GM19193 (cell line): Measurements from ENCODE around the gene RASSF9.

Experiments
- POLR2A ChIP-seq: IDR thresholded peaks from 4 replicates; pipeline ENCODE4 v1.6.1; 2011; ENCODE audit not compliant: insufficient read depth, insufficient read length; ENCODE audit errors: extremely low read depth

The RASSF9 gene

DNA sequence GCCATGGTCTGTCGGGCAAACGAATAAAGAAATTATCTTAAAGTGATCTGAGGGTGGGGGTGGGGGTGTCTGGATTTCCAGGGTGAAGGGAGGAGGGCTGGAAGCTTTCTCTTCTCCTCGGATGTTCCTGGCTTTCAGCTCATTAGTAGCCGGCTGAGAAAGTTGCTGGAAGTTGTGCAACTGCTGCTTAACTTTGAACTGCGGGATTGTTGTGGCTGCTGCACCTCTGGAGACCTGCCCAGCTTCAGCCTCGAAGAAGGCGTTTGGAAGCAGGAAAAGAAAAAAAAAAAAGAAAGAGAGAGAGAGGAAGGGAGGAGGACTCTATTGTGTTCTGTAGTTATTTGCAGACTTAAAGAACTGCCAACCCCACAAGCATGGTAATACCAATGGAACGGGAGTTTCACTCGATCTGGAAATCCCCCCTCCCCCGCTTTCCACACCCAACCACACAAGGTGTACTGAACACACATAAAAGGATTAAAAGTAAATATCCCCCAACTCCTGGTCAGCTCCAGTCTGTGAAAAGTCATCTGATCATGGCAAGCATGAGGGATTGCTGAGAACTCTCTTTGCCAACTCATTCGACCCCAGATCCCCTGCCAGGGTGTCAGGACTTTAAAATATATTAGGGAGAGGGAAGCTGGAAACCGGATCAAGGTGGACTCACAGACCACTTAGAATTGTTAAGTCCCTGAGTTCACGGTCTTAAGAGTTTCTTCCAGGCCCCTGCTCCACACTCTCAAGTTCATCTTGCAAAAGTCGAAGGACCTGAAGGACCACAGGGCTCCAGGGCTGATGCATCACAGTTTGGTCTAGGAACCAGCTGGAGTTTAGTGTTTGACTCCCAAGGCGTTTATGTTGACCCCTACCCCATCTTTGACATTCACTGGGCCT is at the start of gene RASSF9:
Gene RASSF9 (minus strand): TSS at position 213 of the 894 bp plus-strand sequence. CDS start 208 bp downstream, at position 5.
- TF ChIP-seq POLR2A, result no peak

DNA sequence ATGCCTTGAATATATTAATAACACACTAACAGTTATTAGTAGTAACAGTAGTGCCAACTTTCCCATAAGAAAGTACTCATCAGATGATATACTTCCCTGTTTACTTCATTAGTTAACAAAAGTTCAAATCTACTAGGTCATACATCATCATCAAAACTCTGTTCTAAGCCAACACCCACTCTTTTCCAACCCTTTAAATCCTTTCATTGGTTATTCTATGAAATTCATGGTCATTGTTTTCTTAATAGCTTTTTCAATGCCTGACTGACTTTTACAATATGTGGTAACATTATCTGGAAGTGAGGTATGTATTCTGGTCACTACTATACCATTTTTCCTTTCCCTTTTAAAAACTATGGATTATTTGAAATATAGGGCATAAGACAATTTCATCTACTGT is 47.6 kb upstream of the RASSF9 start:
- TF ChIP-seq POLR2A, result no peak

GRCh38 chr12:85877459-85877858 is 41.2 kb upstream of the RASSF9 start:
- no peak for TF ChIP-seq POLR2A

DNA sequence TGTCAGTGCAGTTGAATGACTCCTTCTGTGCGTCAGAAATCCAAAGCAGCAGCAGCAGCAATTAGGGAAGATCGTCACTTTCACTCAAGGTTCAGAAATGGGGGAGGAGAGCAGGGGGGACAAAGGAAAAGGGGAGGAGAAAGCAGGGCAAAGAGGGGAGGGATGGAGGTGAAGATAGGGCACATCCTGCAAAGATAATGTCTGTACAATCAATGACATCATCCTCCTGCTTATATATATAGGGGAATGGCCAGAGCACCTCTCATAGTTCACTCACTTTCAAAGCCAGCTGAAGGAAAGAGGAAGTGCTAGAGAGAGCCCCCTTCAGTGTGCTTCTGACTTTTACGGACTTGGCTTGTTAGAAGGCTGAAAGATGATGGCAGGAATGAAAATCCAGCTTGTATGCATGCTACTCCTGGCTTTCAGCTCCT is 37.8 kb upstream of the RASSF9 start, which contains the start of gene NTS:
Gene NTS (plus strand): TSS at position 265 of the 431 bp plus-strand sequence. CDS start 109 bp downstream, at position 374.
- no peak for TF ChIP-seq POLR2A

GRCh38 chr12:85872497-85873091 is 36.4 kb upstream of the RASSF9 start:
- TF ChIP-seq POLR2A, result no peak

DNA sequence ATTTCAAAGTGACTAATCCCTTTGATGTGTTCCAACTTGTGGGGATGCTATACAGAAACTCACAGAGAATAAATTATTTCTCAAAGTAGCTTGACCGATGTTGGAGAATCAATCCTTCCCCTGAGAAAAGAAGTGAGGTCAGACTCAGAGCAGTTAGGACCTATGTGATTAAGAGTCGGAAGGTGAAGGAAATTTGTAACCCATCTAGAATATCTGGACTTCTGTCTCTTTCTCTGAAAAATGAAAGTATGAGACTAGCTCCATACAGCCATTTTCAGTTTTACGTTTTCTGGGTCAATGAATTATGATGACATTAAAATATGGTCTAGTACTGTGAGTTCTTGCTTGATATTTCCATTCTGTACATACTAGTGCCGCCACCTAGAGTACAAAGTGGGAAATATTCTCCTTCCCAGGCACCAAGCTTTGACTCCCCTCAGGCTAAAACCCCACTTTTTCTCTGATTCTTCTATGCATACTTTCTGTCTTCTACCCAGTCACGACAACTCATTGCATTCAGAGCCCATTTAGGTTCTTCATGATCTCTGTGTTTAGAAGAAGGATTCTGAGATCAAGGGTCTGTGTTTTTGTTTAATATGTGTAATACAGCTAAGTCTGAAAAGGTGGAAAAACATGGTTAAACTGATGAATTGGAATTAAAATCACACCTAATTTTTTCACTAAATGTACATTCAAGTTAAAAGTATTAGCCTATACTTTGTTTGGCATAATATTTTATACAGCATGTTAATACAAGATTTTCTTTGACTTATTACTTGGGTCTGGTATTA is 31.0 kb upstream of the RASSF9 start:
- TF ChIP-seq POLR2A, result no peak

DNA sequence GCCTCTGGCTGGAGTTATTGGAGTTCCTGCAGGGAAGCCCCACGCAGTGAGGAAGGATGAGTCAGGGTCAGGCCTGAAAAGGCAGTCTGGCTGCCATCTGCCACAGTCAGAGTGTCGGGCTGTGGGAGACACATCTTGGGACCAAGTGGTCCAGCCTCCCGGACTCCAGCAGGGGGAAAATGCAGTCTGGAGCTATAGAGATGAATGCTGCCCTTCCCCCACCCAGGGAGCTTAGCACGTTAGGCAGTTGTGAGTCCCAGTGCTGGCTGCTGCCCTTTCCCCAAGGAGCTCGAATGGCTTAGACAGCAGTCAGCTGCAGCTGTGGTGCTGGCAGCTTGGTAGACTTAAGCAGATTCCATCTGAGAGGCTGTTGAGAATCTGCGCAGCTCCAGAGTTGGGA is 29.7 kb upstream of the RASSF9 start:
- TF ChIP-seq POLR2A, result no peak

DNA sequence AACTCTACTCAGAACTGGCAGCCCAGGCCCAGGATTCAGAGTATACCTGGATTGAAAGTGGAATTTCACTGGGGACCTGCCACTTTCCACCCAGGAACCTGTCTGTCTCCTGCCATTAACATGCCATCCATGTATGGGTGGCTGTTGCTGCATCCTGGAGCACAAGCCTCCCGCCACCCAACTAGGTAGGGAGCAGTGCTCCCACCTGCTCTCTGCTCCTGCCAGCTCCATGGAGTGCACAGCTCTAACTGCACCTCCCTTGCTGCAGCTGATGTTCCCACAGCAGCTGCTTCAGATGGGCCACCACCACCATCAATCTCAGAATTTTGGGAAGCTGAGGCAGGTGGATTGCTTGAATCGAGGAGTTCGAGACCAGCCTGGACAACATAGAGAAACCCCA is 20.8 kb upstream of the RASSF9 start:
- TF ChIP-seq POLR2A, result no peak

- no peak for TF ChIP-seq POLR2A
These were observed 19.1 kb upstream of the RASSF9 start for GRCh38 chr12:85855305-85855704.

DNA sequence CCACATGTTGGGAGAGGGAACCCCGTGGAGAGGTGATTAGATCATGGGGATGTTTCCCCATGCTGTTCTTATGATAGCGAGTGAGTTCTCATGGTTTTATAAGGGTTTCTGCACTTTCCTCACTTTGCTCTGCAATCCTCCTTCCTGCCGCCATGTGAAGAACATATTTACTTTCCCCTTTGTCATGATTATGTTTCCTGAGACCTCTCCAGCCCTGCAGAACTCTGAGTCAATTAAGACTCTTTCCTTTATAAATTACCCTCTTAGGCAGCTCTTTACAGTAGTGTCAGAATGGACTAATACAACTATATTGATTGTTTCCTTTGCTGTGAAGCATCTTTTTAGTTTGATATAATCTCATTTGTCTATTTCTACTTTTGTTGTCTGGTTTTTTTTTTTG is 13.1 kb upstream of the RASSF9 start:
- TF ChIP-seq POLR2A, result no peak

DNA sequence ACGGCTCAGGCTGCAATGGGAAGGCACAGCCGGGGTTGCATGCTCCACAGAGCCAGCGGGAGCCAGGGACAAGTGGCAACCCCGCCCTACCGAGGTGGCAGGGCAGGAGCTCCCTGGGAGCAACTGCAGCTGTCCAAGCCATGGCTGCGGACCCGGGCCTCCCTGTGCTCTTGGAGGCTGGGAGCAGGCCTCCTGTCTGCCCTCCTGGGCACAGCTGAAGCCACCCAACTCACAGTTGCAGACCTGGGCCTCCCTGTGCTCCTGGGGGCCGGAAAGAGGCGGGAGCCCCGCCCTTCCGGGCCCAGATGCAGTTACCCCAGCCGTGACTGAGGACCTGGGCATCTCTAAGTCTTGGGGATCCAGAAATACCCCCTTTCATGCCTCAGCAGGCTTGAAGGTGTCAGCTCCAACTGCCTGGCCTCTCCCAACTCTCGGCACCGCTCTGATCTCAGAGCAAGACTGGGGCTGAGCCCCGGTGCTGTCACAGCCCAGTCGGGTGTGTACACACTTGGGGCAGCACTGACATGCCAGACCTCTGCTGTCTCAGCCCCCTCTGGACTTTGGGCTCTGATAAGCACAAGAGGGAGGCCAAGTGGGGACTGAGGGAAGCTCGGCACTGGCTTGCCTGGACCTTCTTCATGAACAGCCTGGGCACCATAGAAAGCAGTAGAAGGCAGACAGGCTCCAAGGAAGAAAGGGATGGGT is 7.5 kb upstream of the RASSF9 start:
- TF ChIP-seq POLR2A, result no peak

GRCh38 chr12:85835426-85836196 is 598 bp downstream of the RASSF9 start:
- TF ChIP-seq POLR2A, result no peak

DNA sequence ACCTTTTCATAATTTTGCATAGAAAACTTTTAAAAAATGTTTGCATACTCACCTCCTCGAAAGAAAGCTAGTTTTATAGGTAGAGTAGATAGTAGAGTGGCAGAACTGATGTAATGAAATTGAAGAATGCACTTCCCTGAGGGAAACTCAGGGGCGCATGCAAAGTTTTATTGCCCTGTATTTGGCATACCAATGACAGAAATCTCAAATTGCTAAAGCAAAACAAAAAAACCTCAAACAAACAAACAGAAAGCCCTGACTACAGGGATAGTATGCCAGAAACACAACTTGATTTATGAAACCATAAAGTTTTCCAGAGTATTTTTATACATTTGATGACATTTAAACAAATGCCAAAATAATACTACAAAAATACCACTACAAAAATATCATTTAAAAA is 1.8 kb downstream of the RASSF9 start:
- no peak for TF ChIP-seq POLR2A

- TF ChIP-seq POLR2A, result no peak
These were observed 2.6 kb downstream of the RASSF9 start for GRCh38 chr12:85833579-85833978.

DNA sequence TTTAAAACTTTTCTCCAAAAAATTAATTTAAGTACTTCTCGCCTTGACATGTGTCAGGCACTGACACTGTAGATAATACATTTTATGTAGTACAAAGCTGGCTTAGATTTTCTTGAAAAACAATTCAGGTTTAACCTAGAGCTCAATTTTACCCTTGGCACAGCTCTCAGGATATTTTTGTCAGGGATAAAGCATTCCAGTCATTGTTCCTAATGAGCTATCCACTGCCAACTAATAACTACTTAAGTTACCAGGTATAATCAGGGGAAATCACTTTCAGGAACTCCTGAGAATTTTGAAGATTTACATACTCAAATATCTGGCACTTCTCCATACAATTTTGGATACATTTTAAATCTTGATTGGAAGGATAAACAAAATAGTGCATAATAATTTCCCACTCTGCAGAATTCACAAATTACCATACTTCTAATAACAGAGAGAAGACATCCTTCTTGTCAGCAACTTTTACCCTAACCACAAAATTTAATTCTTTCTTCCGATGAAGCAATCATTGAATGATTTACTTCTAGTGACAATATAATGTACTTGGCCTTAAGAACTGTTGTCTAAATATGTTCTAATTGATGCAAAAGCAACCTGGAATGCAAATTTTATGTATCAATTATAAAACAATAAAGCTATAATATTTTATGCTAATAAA is 4.8 kb downstream of the RASSF9 start:
- no peak for TF ChIP-seq POLR2A
